Hypothalamus (tissue), 51 donors: ENCODE data around the gene MFAP3.

Experiments
- DNase-seq, 51 donors: peaks; one replicate each; lab custom pipeline; 2025; lab: John Stamatoyannopoulos, UW

MFAP3 gene

DNA sequence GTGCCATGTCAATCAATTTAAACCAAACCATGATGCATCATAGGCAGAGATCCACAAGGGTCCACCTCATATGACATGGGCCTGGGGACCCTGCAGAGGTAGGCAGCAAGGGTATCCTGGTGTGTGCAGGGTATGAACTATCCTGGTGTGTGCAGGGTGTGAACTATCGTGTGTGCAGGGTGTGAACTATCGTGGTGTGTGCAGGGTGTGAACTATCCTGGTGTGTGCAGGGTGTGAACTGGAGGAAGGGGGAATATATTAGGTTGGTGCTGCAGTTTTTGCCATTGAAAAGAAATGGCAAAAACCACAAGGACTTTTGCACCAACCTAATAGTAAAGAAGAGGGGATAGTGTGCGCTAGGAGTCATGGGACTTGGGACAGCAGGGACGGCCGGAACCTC is 50.0 kb downstream of the MFAP3 start:
- no peak for DNase-seq

DNA sequence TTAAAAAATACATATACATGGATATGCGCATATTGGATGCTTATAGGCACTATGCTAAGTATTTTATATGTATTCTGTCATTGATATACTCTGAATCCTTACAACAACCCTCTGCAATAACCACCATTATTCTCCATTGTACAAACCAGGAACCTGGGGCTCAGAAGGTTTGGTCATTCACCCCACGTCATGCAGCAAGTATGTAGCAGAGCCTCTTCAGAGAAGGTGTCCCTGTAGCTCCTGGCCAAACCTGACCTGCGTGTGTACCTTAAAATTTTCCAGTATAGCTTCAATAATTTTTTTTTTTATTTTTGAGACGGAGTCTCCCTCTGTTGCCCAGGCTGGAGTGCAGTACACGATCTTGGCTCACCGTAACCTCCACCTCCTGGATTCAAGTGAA is 51.9 kb downstream of the MFAP3 start:
- no peak for DNase-seq

DNA sequence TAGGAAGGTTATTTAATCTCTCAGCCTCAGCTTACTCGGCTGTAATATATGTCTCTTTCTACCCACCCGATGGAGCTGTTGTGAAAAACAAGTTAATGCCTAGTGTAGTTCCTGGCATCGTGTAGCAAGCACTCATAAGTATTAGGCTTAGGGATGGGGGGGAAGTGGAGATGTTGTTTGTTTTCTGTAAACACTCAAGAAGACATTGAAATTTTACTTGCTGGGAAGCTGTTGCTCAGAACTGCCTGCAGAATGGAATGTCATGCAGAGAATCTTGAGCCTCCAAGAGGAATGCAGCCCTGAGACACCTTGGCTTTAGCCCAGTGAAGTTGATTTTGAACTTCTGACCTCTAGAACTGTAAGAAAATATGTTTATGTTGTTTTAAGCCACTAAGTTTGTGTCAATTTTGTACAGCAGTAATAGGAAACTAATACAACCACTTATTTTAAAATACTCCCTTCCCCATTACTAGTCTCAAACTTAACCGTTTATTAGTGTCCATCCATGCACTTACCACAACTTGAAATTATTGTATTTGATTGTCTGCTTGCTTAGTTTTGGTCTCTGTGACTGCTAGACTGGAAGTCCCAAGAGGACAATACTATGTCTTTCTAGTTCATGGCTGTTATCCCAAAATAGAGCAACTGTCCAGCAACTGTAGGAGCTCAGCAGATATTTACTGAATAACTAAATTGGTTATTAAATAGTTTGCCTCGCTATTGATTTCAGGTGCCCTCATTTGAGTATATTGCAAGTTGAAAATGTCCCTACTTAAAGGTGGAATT is 53.8 kb downstream of the MFAP3 start:
- no peak for DNase-seq

DNA sequence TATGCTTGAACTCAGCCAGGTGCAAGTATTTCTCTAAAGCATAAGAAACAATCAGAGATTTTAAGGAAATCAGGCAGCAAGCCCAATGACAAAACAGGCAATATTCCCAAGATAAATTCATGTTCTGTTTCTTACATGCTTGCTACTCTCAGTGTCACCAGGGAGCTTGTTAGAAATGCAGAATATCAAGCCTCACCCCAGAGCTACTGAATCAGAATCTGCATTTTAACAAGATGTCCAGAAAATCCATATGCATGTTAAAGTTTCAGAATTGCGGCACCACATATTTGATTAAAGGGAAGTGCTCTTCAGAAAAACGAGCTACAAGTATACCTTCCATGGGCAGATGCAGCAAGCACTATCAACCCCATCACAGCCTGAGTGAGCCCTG is 54.4 kb downstream of the MFAP3 start:
- no peak for DNase-seq

DNA sequence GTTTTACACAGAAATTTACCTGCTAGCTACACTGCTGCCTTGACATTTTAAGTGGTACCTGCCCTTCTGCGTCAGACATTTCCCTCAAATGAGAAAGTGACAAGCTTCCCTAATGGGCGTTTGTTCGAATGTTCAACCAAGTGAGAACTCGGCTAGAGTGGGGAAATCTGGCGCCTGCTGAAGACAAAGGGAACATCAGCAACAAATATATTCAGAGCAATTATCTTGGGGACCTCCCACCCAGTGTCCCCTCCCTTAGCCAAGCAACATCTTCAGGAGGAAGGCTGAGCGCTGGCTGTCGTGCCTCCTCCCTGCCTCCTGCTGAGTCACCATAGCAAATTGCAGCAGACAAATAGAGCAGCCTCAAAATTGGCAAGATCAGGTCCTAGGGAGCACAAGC is 57.1 kb downstream of the MFAP3 start:
- peak in 7 of 51 donors; percentile 1 to 31 (median 10) for DNase-seq

DNA sequence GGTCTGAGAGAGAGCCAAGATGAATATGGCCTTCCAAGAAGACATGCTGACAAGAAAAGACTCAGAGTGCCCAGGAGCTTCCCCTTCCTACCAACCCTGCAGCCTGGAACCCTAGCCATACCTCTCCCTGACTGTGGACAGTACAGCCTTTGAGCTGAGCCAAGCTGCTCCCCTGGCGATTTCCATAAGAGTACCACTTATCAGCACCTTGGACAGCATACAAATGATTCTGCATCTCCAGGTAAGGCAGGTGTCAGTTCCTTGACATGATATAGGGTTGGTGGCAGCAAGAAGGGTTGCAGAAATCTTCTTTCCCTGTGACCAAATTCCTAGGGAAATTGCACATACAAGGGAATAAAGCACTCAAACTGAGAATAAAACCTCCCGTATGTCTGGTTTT is 58.3 kb downstream of the MFAP3 start:
- DNase-seq: no peak

DNA sequence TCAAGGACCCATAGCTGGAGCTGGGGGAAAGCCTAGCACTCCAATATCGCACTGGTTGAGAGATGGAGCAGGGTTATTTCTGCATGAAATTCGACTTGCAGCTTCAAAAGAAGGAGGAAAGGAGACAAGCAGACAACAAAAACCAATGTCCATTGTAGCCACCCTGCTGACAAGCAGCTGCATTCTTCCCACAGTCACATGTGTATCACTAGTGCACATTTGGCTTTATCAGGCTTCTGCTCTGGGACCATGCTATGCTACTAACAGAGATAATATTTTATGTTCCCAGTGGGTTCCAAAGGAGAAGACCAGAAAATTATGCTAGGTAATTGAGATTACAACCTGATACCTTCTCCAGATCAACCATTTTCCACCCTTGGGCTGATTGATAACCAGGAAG is 59.7 kb downstream of the MFAP3 start:
- DNase-seq: no peak

DNA sequence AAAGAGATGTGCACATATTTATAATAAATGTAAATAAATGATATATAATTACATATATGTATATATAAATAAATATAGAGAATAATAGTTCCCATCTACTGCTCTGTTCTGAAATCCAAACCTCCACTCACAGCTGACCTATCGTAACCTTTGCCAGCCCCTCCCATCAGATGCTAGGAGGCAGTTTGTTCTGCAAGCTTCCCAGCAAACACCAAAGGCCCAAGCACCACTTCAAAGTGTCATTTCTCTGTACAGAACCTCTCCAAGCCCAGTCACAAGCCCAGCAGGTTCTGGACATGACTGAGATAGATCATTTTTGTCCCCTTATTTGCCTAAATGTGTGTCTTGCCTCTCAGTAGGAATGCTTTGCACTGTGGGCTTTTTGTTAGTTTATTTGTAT is 62.4 kb downstream of the MFAP3 start:
- no peak for DNase-seq

DNA sequence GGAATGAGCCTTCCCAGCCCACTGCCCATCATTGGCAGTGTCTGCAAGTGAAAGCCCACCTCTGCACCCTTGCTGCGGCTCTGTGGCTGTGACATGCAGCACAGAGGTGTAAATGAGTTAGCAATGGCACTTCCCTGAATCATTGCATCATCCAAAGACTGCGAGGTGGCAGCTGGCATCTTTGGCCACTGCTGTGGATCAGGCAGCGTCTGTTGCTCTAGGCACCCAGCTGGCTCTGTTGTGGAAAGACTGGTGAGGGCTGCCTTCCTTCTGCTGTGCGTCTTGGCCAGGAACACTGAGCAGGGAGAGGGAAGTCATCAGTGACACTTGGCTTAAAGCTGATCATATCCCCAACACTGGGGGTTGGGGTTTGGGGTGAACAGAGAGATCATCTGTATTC is 64.5 kb downstream of the MFAP3 start:
- peak in 2 of 51 donors; percentile 6 to 13 for DNase-seq
